ENCODE measurements around the gene FCN2. TPM values are rescaled to one million over a fixed set of nuclear protein-coding genes. Genes with fewer than 3 reads are reported as not detected.

FCN2 gene
- polyA plus RNA-seq, 1 of the 3 experiments (the other 2 are of a cell fraction), result not detected

GRCh38 chr9:134923466-134923865, 42.9 kb downstream of the FCN2 start:
- Histone ChIP-seq H3K9ac (no peak overlapping the region), H3F3A (replicated peaks; ENCODE audit: insufficient read depth) (no peaks in the 10 kb centered on the region), H4K20me1 (ENCODE audit: insufficient read depth) (no peaks in the 10 kb centered on the region), H3K79me2 (ENCODE audit: insufficient read depth) (no peaks in the 10 kb centered on the region), H3K4me3 (ENCODE audit: low read depth in 2 of 2, low read length in 1 of 2) (no peak overlapping the region), H3K9me3 (no peaks in the 10 kb centered on the region), H3K27me3 (ENCODE audit: insufficient read depth) (no peaks in the 10 kb centered on the region), H2AFZ (ENCODE audit: low read depth) (no peak overlapping the region), H3K36me3 (replicated peaks in 1 of 2; ENCODE audit: control insufficient read depth in 1 of 2, insufficient read depth in 2 of 2, low read length in 1 of 2) (no peaks in the 10 kb centered on the region), H3K27ac (ENCODE audit: low read depth in 2 of 2, low read length in 1 of 2) (no peak overlapping the region), H3K4me2 (no peak overlapping the region), H3K4me1 (ENCODE audit: control insufficient read depth in 1 of 2, insufficient read depth in 2 of 2, low read depth in 1 of 2, low read length in 1 of 2) (no peaks in the 10 kb centered on the region), H3K9me2 (no peaks in the 10 kb centered on the region)
- DNase-seq, result no peak
- WGBS (ENCODE audit: low lambda C conversion rate), result 38% methylated on average over 6 of the region's 7 CpGs
- CTCF ChIA-PET, result interaction anchor here (1.5 kb wide), 1 partner anchor 25 kb away, joined by 3 read pairs; no protein-coding TSS in a partner anchor
- POLR2A ChIA-PET, result no interaction called here
- no peak for TF ChIP-seq RXRA (IDR thresholded peaks at IDR 0.05; ENCODE audit: borderline replicate concordance, low read depth)
- TF ChIP-seq ELF1 (IDR thresholded peaks at IDR 0.05), result no peak
- TF ChIP-seq CHD2 (IDR thresholded peaks at IDR 0.05; ENCODE audit: low read length, partially characterized antibody), result no peak
- TF ChIP-seq ZBTB33 (IDR thresholded peaks at IDR 0.05; ENCODE audit: borderline replicate concordance, low read depth), result no peak
- TF ChIP-seq RFX5 (IDR thresholded peaks at IDR 0.05; ENCODE audit: low read length), result no peak
- no peak for TF ChIP-seq REST (IDR thresholded peaks at IDR 0.05; ENCODE audit: low read depth, low read length)
- no peak for TF ChIP-seq IRF3 (IDR thresholded peaks at IDR 0.05; ENCODE audit: low read depth, low read length)
- no peak for TF ChIP-seq RAD21 (IDR thresholded peaks at IDR 0.05; ENCODE audit: low read length)
- TF ChIP-seq, protein P1, sequence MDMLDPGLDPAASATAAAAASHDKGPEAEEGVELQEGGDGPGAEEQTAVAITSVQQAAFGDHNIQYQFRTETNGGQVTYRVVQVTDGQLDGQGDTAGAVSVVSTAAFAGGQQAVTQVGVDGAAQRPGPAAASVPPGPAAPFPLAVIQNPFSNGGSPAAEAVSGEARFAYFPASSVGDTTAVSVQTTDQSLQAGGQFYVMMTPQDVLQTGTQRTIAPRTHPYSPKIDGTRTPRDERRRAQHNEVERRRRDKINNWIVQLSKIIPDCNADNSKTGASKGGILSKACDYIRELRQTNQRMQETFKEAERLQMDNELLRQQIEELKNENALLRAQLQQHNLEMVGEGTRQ (IDR thresholded peaks at IDR 0.05; ENCODE audit: borderline replicate concordance, low read depth, low read length), result no peak
